Lower leg skin (tissue), 3 donors: ENCODE measurements around the gene CEP170B.

Experiments
- POLR2A ChIP-seq, 2 donors: fragments of 450-650 bp; IDR thresholded peaks; one replicate each; pipeline ENCODE4 v1.6.1; 2016 to 2017; ENCODE audit warnings: antibody characterized with exemption in 2 of 2, mild to moderate bottlenecking in 1 of 2, moderate library complexity in 1 of 2
- TF ChIP-seq, protein P1 (sequence below), 3 donors: fragments of 450-650 bp; IDR thresholded peaks; one replicate each; pipeline ENCODE4 v1.5.1; 2016; ENCODE audit warnings: antibody characterized with exemption in 3 of 3, mild to moderate bottlenecking in 3 of 3, moderate library complexity in 2 of 3

DNA sequence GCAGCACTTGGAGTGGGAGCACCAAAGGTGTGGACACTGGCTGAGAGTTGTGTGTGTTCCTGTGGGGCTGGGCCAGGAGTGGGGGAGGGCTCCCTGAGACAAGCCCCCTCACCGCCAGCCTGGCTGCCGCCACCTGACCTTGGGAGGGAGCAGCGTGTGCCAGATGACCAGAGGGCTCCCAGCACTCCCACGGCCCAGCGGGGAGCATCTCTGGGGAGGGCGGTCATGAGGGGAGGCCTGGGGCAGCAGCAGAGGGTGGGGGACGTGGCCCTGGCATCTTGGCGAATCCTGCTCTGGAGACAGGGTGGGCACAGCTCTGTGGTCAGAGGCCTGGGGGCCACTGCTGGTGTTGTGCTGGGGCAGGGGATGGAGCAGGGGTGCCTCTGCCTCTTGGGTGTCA lies 10.7 kb downstream of the CEP170B start:
- TF ChIP-seq, protein P1, sequence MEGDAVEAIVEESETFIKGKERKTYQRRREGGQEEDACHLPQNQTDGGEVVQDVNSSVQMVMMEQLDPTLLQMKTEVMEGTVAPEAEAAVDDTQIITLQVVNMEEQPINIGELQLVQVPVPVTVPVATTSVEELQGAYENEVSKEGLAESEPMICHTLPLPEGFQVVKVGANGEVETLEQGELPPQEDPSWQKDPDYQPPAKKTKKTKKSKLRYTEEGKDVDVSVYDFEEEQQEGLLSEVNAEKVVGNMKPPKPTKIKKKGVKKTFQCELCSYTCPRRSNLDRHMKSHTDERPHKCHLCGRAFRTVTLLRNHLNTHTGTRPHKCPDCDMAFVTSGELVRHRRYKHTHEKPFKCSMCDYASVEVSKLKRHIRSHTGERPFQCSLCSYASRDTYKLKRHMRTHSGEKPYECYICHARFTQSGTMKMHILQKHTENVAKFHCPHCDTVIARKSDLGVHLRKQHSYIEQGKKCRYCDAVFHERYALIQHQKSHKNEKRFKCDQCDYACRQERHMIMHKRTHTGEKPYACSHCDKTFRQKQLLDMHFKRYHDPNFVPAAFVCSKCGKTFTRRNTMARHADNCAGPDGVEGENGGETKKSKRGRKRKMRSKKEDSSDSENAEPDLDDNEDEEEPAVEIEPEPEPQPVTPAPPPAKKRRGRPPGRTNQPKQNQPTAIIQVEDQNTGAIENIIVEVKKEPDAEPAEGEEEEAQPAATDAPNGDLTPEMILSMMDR (IDR thresholded peaks at IDR 0.05), result no peak
- TF ChIP-seq POLR2A (IDR thresholded peaks at IDR 0.05), result no peak
